ENCODE results near the gene KCNG4. TPM values are rescaled to one million over a fixed set of nuclear protein-coding genes. Genes with fewer than 3 reads are reported as not detected.

KCNG4 gene
- total RNA-seq, 2 donors from 2014 or later: not detected

DNA sequence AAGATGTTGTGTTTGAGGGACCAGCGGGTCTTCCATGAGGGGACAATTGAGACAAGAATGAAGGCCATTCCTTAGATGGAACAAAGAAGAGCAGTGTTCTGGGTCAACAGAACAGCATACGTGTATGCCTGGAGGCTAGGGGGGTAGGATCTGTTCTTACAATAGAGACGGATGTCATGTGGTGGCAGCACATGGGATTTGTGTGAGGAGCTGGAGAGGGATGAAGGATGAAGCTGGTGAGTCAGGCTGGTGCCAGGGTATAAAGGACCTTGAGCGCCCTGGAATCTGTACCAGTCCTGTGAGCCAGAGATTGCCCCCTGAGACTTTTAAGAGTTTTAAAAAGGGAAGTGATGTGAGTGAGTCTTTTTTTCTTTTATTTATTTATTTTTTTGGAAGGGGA, 32.1 kb upstream of the KCNG4 start:
- no peaks in the 10 kb centered on the region for H3K4me1 Mint-ChIP-seq
- H3K4me3 Mint-ChIP-seq: no peak overlapping the region
- peaks cover 3% of the 10 kb centered on the region for H3K27me3 Mint-ChIP-seq
- no peak overlapping the region for H3K27ac Mint-ChIP-seq
- H3K36me3 Mint-ChIP-seq (ENCODE audit: low read depth): no peaks in the 10 kb centered on the region
- H3K9me3 Mint-ChIP-seq: no peaks in the 10 kb centered on the region
- ATAC-seq (replicated peaks): no peak

DNA sequence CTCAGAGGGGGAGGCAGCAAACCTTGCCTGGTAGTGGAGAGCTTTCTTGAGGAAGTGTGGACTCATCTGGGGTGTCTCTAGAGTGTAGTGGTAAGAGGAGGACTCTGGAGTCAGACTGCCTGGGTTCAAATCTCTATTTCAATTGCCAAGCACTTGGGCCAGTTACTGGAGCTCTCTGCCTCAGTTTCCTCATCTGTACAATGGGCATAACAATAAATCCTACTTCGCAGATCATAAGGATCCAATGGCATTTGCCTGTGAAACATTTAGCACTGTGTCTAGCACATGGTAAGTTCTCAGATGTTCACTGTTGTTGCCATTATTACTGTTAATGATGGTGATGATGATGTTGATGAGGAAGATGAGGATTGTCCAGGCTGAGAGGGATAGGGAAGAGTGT, 31.2 kb upstream of the KCNG4 start:
- no peak for ATAC-seq (replicated peaks)
- no peaks in the 10 kb centered on the region for H3K4me1 Mint-ChIP-seq
- no peaks in the 10 kb centered on the region for H3K9me3 Mint-ChIP-seq
- H3K27ac Mint-ChIP-seq: no peak overlapping the region
- no peak overlapping the region for H3K4me3 Mint-ChIP-seq
- peaks cover 3% of the 10 kb centered on the region for H3K27me3 Mint-ChIP-seq
- no peaks in the 10 kb centered on the region for H3K36me3 Mint-ChIP-seq (ENCODE audit: low read depth)

DNA sequence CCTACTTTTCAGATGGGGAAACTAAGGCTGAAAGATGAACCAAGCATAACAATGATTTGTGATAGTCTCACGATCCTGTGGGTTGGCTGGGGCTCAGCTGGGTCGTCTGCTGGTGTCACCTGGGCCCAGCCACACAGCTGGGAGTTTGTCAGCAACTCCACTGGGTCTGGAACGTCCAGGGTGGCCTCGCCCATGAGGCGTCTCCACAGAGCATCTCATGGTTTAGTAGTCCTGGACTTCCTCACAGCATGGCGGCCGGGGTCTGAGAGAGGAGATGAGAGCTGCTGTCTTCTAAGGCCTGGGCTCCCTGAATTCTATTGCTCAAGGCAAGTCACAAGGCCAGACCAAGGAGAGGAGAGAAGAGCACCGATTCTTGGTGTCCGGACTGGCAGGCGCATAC, 30.7 kb upstream of the KCNG4 start:
- no peak for ATAC-seq (replicated peaks)
- Mint-ChIP-seq H3K27me3 (no peaks in the 10 kb centered on the region), H3K4me3 (no peak overlapping the region), H3K36me3 (ENCODE audit: low read depth) (no peaks in the 10 kb centered on the region), H3K27ac (no peak overlapping the region), H3K4me1 (no peaks in the 10 kb centered on the region), H3K9me3 (no peaks in the 10 kb centered on the region)

DNA sequence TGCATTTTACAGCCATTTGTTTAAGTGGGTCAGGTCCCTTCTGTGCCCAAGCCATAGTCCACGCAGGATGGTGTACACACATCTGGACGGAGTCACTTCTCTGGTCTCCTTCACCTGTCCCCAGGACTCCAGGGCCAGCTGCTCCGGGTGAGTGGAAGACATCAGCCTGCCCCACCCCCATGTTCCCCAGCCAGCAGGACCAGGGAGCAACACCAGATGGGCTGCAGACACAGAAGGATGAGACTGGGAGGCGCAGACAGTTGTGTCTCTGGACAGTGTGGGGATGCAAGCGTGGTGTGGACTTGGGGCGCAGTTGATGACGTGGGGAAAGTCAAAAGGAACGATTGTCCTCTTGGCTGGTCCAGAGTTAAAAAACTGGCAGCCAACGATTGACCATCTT, 30.3 kb upstream of the KCNG4 start:
- Mint-ChIP-seq H3K27ac (no peak overlapping the region), H3K9me3 (no peaks in the 10 kb centered on the region)
- no peak for ATAC-seq (replicated peaks)

DNA sequence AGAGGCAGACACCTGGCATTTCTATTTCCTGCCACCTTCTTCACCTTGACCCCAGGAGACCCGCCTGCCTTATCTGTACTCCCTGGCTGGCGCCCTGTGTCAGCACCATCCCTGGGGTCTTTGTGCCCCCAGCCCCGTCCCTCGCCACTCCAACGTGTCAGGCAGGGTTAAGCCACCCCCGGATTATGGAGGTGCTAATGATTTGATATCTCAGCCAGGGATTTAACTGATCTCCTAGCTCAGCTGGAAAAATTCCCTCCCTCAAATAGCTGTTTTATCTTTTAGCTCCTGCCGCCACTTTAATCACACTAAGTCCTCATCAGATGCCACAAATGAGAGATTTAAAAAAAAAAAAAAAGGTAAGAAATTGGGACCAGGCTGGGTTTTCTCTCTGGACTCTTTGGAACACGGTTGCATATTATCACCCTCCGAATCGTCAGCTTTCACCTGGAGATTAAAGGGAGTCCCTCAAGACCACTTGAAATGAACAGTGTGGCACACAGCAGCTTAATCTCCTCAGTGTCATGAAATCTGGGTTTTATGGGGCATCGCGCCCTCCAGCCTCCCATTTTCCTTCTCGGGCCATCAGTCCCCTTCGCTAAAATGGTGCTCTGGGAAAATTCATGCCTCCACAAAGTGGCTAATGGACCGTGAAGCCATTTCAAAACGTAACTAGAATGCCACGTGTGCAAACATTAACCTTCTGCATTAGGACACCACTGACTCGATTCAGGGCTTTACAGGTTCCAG, 28.7 kb upstream of the KCNG4 start:
- ATAC-seq (replicated peaks): no peak
- Mint-ChIP-seq H3K36me3 (ENCODE audit: low read depth) (no peaks in the 10 kb centered on the region), H3K4me3 (no peak overlapping the region), H3K27ac (no peak overlapping the region), H3K4me1 (no peaks in the 10 kb centered on the region), H3K9me3 (no peaks in the 10 kb centered on the region), H3K27me3 (no peaks in the 10 kb centered on the region)

More for the DNA sequence above, 30.3 kb upstream of the KCNG4 start:
- Mint-ChIP-seq H3K27me3 (no peaks in the 10 kb centered on the region), H3K4me3 (no peak overlapping the region), H3K4me1 (no peaks in the 10 kb centered on the region), H3K36me3 (ENCODE audit: low read depth) (no peaks in the 10 kb centered on the region)

DNA sequence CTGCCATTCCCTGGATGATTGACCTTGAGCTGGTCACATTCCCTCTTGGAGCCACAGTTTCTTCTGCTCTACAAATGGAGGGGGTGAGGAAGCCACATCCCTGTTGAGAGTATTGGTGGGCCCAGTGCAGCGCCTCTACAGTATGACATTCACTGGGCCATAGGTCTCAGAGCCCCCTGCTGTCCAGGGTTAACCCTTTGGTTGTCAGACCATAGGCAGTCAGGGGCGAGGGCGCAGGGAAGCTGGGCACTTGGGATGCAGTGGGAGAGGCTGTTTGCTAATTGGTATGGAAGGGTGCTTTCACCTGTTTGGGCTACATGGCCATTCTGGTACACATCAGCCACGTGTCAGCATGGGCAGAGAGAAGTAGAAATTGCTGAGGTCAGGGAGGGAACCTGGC, 27.6 kb upstream of the KCNG4 start:
- H3K4me1 Mint-ChIP-seq: no peaks in the 10 kb centered on the region
- H3K27ac Mint-ChIP-seq: no peak overlapping the region
- H3K27me3 Mint-ChIP-seq: no peaks in the 10 kb centered on the region
- no peaks in the 10 kb centered on the region for H3K9me3 Mint-ChIP-seq
- H3K4me3 Mint-ChIP-seq: no peak overlapping the region
- no peaks in the 10 kb centered on the region for H3K36me3 Mint-ChIP-seq (ENCODE audit: low read depth)
- ATAC-seq (replicated peaks): no peak

DNA sequence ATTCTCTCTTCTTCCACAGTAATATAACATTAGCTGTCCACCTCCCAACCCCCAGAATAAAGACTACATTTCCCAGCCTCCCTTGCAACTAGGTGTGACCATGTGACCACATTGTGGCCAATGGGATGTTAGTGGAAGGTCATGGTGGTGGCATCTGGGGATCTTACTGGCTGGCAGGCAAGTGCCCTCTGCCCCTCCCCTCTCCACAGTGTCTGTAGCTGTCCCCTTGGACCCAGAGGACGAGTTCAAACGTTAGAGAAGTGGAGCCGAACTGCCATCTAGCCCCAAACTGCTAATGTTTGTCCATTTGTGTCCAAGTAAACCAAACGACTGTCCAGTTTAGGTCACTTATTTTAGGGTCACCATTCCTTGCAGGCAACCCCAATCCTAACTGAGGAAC, 26.6 kb upstream of the KCNG4 start:
- ATAC-seq (replicated peaks): peak; percentile 96
- no peaks in the 10 kb centered on the region for H3K9me3 Mint-ChIP-seq
- H3K27me3 Mint-ChIP-seq: no peaks in the 10 kb centered on the region
- H3K4me1 Mint-ChIP-seq: no peaks in the 10 kb centered on the region
- no peaks in the 10 kb centered on the region for H3K36me3 Mint-ChIP-seq (ENCODE audit: low read depth)
- H3K27ac Mint-ChIP-seq: no peak overlapping the region
- no peak overlapping the region for H3K4me3 Mint-ChIP-seq

DNA sequence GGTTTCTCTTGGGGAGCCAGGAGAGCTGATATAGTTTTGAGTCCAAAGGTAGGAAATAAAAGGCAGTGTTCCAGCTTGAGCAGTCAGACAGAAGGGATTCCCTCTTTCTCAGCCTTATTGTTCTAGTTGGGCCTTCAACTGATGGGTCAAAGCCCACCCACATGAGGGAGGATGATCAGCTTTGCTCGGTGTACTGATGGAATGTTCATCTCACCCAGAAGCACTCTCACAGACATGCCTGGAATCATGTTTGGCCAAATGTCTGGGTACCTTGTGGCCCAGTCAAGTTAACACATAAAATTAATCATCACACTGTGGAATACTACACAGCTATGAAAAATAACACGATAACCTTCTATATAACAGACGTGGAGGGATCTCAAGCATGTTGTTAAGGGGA, 23.1 kb upstream of the KCNG4 start:
- no peak overlapping the region for H3K27ac Mint-ChIP-seq
- no peak overlapping the region for H3K4me3 Mint-ChIP-seq
- no peak for ATAC-seq (replicated peaks)
- H3K4me1 Mint-ChIP-seq: no peaks in the 10 kb centered on the region
- no peaks in the 10 kb centered on the region for H3K36me3 Mint-ChIP-seq (ENCODE audit: low read depth)
- H3K9me3 Mint-ChIP-seq: no peaks in the 10 kb centered on the region
- H3K27me3 Mint-ChIP-seq: no peaks in the 10 kb centered on the region

DNA sequence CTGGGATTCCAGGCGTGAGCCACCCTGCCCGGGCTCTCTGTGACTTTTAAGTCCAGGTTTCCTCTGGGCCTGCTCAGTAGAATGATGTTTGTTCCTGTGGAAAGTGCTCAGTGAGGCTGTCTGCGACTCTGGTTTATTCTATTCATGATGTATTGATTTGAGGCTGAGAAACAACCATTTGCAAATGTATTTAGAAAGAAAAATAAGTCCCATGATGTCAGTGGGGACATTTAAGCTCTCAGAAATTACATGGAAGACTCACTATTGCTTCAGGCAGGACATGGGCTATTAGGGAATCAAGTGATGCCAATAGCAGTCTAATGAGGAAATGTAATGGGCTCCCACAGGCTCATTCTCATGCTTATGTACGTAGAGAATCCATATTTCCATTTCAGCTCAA, 22.2 kb upstream of the KCNG4 start:
- no peaks in the 10 kb centered on the region for H3K36me3 Mint-ChIP-seq (ENCODE audit: low read depth)
- peaks cover 3% of the 10 kb centered on the region for H3K27me3 Mint-ChIP-seq
- no peaks in the 10 kb centered on the region for H3K9me3 Mint-ChIP-seq
- no peak overlapping the region for H3K4me3 Mint-ChIP-seq
- ATAC-seq (replicated peaks): no peak
- H3K4me1 Mint-ChIP-seq: no peaks in the 10 kb centered on the region
- H3K27ac Mint-ChIP-seq: no peak overlapping the region

DNA sequence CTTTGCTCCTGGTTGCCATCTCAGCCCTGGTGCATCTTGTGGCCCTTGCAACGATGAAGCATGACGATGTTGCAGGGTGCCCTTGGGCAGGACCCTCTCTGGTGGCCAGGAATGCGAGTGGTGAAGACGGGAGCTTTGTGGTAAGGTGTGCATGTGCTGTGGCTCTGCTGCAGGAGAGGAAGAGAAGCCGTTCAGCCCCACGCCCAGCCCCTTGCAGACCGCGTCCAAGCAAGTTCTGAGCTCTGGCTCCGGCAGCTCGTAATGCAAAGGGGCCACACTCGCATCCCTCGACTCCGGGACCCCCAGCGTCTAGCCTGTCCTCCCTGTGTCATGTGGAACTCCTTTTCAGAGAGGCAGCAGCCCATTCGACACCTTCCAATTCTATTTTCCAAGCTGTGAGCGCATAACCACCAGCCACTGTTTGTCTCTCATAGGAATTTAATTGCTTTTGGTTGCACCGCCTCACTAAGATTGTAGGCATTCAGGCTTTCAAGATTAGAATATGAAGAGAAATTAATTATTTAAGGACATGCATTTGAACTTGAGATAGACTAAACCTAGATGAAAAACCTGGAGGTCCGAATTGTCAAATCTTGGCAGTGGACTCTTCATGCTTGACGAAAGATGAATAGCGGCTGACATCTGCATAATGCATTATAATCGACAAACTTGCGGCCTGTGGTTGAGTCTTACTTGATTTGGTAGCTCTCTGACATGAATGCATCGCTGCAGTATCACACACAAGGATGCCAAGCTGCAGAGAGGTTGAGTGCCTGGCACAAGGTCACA, 21.1 kb upstream of the KCNG4 start:
- Mint-ChIP-seq H3K4me3 (no peak overlapping the region), H3K27ac (no peak overlapping the region), H3K4me1 (no peaks in the 10 kb centered on the region), H3K27me3 (peaks cover 8% of the 10 kb centered on the region), H3K36me3 (ENCODE audit: low read depth) (no peaks in the 10 kb centered on the region), H3K9me3 (no peaks in the 10 kb centered on the region)
- ATAC-seq (replicated peaks): no peak

DNA sequence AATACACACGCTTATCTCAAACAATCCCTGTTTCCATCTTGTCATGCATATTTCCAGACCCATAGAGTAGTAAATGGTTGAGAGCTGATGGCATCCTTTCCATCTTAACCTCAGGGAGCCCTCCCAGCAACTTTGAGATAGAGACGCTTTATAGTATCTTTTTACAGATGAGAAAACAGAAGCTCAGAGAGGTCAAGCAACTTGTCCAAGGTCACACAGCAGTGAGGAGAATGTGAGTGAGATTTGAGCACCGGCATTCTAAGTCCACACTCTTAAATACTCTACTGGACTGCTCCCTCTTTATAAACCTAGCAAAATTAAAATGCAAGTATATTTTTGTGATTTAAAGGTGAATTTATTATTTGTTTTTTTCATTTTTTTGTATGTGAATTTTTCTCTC, 19.9 kb upstream of the KCNG4 start:
- Mint-ChIP-seq H3K27me3 (peaks cover 8% of the 10 kb centered on the region), H3K4me1 (no peaks in the 10 kb centered on the region), H3K9me3 (no peaks in the 10 kb centered on the region), H3K27ac (no peak overlapping the region), H3K4me3 (no peak overlapping the region), H3K36me3 (ENCODE audit: low read depth) (no peaks in the 10 kb centered on the region)
- no peak for ATAC-seq (replicated peaks)

DNA sequence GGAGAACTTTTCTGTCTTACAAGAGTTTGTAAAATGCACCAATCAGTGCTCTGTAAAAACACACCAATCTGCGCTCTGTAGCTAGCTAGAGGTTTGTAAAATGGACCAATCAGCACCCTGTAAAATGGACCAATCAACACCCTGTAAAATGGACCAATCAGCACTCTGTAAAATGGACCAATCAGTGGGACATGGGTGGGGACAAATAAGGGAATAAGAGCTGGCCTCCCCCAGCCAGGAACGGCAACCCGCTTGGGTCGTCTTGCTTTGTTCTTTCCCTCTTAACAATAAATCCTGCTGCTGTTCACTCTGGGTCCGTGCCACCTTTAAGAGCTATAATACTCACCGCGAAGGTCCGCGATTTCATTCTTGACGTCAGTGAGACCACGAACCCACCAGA, 18.5 kb upstream of the KCNG4 start:
- no peak for ATAC-seq (replicated peaks)
- Mint-ChIP-seq H3K4me3 (no peak overlapping the region), H3K36me3 (ENCODE audit: low read depth) (no peaks in the 10 kb centered on the region), H3K9me3 (no peaks in the 10 kb centered on the region), H3K4me1 (no peaks in the 10 kb centered on the region), H3K27me3 (peaks cover 8% of the 10 kb centered on the region), H3K27ac (no peak overlapping the region)

DNA sequence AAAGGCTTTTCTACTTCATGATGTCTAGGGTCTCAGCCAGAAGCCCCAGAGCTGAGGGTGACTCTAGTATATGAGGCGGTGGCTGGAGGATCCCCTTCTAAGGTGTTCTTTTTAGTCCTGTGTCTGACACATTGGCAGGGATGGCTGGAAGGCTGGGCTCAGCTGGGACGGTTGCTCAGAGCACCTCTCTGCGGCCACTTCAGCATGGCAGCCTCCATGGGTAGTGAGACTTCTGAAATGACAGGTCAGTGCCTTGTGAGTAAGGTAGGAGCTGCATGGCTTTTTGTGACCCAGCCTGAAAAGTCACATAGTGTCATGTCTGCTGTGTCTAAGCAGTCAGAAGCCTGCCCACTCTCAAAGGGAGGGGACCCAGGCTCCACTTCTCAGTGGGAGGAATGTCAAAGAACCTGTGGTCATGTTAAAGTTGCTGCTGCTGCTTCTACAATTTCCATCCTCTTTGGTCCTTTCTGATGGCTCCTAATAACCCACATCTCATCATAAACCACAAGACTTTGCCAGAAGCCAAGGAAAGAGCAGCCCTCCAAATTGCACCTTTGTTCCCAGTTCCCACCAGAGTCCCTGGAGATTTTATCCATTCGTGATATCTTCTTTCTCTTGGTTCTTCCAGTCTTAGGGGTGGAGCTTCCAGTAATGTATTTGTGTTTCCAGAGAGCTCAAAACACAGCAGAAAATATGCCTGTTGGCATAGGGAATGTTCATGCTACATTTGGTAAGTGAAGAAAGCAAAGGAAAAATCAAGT, 15.4 kb upstream of the KCNG4 start:
- no peaks in the 10 kb centered on the region for H3K4me1 Mint-ChIP-seq
- no peaks in the 10 kb centered on the region for H3K36me3 Mint-ChIP-seq (ENCODE audit: low read depth)
- ATAC-seq (replicated peaks): no peak
- H3K27ac Mint-ChIP-seq: no peak overlapping the region
- H3K4me3 Mint-ChIP-seq: no peak overlapping the region
- H3K27me3 Mint-ChIP-seq: peaks cover 27% of the 10 kb centered on the region
- no peaks in the 10 kb centered on the region for H3K9me3 Mint-ChIP-seq

DNA sequence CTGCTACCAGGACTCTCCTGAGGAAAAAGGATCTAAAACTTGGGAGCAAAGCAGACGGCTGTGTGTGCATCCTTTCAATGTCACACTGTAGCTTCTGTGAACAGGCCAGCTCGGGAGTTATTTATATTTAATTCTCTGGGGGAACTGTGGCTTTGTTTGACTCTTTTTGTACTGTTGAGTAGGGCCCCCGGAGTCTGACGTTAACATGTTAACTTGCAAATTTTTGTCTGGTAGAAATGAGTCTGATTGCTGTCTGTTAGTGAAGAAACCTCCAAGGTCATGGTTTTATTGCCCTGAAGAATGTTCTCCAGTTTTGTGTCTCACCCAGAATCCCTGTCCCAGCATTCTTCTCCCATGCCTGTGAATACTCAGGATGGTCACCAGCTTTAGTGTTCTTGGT, 14.2 kb upstream of the KCNG4 start:
- no peaks in the 10 kb centered on the region for H3K36me3 Mint-ChIP-seq (ENCODE audit: low read depth)
- no peak for ATAC-seq (replicated peaks)
- no peak overlapping the region for H3K4me3 Mint-ChIP-seq
- H3K9me3 Mint-ChIP-seq: no peaks in the 10 kb centered on the region
- no peak overlapping the region for H3K27ac Mint-ChIP-seq
- H3K4me1 Mint-ChIP-seq: no peaks in the 10 kb centered on the region
- peaks cover 32% of the 10 kb centered on the region for H3K27me3 Mint-ChIP-seq

DNA sequence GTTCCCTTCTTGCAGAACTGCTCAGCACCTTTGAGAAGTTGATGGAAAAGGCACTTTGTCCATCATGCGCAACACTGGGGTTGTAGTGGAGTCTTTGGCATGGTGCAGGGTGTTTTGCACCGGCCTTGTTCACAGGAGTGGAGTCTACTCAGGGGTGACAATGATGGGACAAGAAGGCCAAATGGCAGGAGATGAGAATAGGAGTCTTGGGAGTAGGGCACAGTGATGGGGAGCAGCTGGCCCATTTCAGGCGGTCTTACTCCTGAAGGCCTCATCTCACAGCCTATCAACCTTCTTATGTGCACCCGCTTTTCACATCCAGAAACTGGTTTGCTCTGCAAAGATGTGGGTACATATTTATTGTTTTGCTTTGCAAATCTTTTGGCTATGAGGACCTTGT, 13.4 kb upstream of the KCNG4 start:
- H3K27ac Mint-ChIP-seq: no peak overlapping the region
- no peaks in the 10 kb centered on the region for H3K9me3 Mint-ChIP-seq
- H3K4me1 Mint-ChIP-seq: no peaks in the 10 kb centered on the region
- no peak for ATAC-seq (replicated peaks)
- no peaks in the 10 kb centered on the region for H3K36me3 Mint-ChIP-seq (ENCODE audit: low read depth)
- H3K4me3 Mint-ChIP-seq: no peak overlapping the region
- H3K27me3 Mint-ChIP-seq: peaks cover 32% of the 10 kb centered on the region
